ENCODE results near the gene LIPA.

DNA sequence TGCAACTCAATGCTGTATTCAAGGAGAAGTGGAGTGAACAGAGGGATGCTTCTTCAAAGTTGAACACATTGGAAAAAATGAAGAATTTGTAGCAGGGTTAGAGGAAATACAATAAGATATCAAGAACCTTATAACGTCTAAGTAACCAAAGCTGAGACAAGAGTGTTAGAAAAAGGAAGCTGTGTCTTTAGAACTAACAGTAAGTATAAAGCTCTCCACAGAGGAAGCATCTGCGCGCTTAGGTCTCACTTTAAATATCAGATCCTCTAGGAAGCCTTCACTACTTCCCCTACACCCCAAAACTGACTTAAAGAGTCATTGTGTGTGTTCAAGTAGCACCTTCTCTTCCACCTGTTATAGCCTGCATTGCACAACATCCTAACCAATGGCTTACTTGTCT, 87.5 kb downstream of the LIPA start:
- no peak for TF ChIP-seq CTCF (conservative IDR thresholded peaks at IDR 0.05; ENCODE audit: low read length)
- TF ChIP-seq EZH2phosphoT487 (IDR thresholded peaks at IDR 0.05; ENCODE audit: borderline replicate concordance): no peak

Measured in Loucy (cell line).